Pulmonary artery endothelial cell (primary cell): Measurements from ENCODE around the gene MORC2. TPM values are rescaled to one million over a fixed set of nuclear protein-coding genes. Genes with fewer than 3 reads are reported as not detected.

Experiments used
- DNase-seq: peaks from one replicate; pipeline ENCODE4 v3.0.0-alpha.2; 2011; ENCODE audit warnings: low read depth, low spot score
- total RNA-seq: library from RNA; depleted of rRNA; stranded (reverse); fragments of >200 nt; gene quantifications from 2 replicates; pipeline ENCODE4 v1.2.3, GENCODE V29; 2014

MORC2 gene
- total RNA-seq, 1 donor from 2014 or later, result 13.8 TPM

GRCh38 chr22:30921108-30921507 is 47.5 kb downstream of the MORC2 start:
- DNase-seq, result no peak

GRCh38 chr22:30920407-30920806 is 48.2 kb downstream of the MORC2 start:
- DNase-seq, result no peak

GRCh38 chr22:30919973-30920372 is 48.6 kb downstream of the MORC2 start:
- DNase-seq, result no peak

GRCh38 chr22:30918761-30919160 is 49.8 kb downstream of the MORC2 start:
- no peak for DNase-seq

- no peak for DNase-seq
These were observed 58.2 kb downstream of the MORC2 start for GRCh38 chr22:30910358-30910757.

GRCh38 chr22:30909306-30909705 is 59.3 kb downstream of the MORC2 start:
- no peak for DNase-seq

GRCh38 chr22:30908051-30908461 is 60.5 kb downstream of the MORC2 start:
- no peak for DNase-seq

GRCh38 chr22:30906946-30907345 is 61.6 kb downstream of the MORC2 start:
- DNase-seq, result no peak

- no peak for DNase-seq
These were observed 62.2 kb downstream of the MORC2 start for GRCh38 chr22:30906411-30906810.

- DNase-seq, result no peak
These were observed 62.8 kb downstream of the MORC2 start for GRCh38 chr22:30905696-30906341.

- no peak for DNase-seq
These were observed 64.6 kb downstream of the MORC2 start for GRCh38 chr22:30903876-30904460.

- DNase-seq, result no peak
These were observed 65.8 kb downstream of the MORC2 start for GRCh38 chr22:30902496-30903357.

- DNase-seq, result no peak
These were observed 74.2 kb downstream of the MORC2 start for GRCh38 chr22:30894371-30894740.

- DNase-seq, result no peak
These were observed 74.9 kb downstream of the MORC2 start for GRCh38 chr22:30893434-30894370.

- DNase-seq, result no peak
These were observed 75.8 kb downstream of the MORC2 start for GRCh38 chr22:30892731-30893221.

- DNase-seq, result no peak
These were observed 76.3 kb downstream of the MORC2 start for GRCh38 chr22:30892286-30892685.

- no peak for DNase-seq
These were observed 76.8 kb downstream of the MORC2 start for GRCh38 chr22:30891781-30892180.

GRCh38 chr22:30891443-30891755 is 77.2 kb downstream of the MORC2 start:
- DNase-seq, result no peak

- no peak for DNase-seq
These were observed 77.7 kb downstream of the MORC2 start for GRCh38 chr22:30890686-30891442.

GRCh38 chr22:30889996-30890480 is 78.5 kb downstream of the MORC2 start:
- DNase-seq, result no peak
